RCC 7860 (cell line): Measurements from ENCODE around the gene SAG.
A peak's percentile ranks its signal among the peaks of the same experiment; 100 is the strongest.
"Not testable (repeated sequence)": the region's sequence is repeated elsewhere in the genome, so short reads cannot be mapped to it uniquely, and the experiment has no call there.

Experiments
- DNase-seq: peaks from one replicate; pipeline ENCODE4 v3.0.0-alpha.2; 2015; ENCODE audit warnings: low spot score
- FAIRE-seq: peaks from 2 replicates; lab custom pipeline; 2012; peaks lifted over from hg19 to GRCh38; lab: Jason Lieb, UNC

Gene SAG

GRCh38 chr2:233374776-233375175, 67.2 kb downstream of the SAG start:
- FAIRE-seq, DNase-seq: not testable (repeated sequence)

GRCh38 chr2:233375490-233376314, 68.1 kb downstream of the SAG start:
- DNase-seq (no peak), FAIRE-seq (no peak)

- FAIRE-seq: no peak
- no peak for DNase-seq
Observed at GRCh38 chr2:233379034-233379433, 71.4 kb downstream of the SAG start.

- no peak for FAIRE-seq
- no peak for DNase-seq
Observed at GRCh38 chr2:233379441-233379840, 71.8 kb downstream of the SAG start.

GRCh38 chr2:233380132-233380895, 72.7 kb downstream of the SAG start:
- DNase-seq: no peak
- FAIRE-seq: no peak

- no peak for FAIRE-seq
- no peak for DNase-seq
Observed at GRCh38 chr2:233380995-233381637, 73.5 kb downstream of the SAG start.

GRCh38 chr2:233381638-233381995, 74.0 kb downstream of the SAG start:
- DNase-seq (no peak), FAIRE-seq (no peak)

GRCh38 chr2:233384015-233384414, 76.4 kb downstream of the SAG start:
- FAIRE-seq (no peak), DNase-seq (no peak)

- FAIRE-seq (no peak), DNase-seq (no peak)
Observed at GRCh38 chr2:233384811-233385488, 77.3 kb downstream of the SAG start.

GRCh38 chr2:233385489-233386044, 78.0 kb downstream of the SAG start:
- DNase-seq (no peak), FAIRE-seq (no peak)

- DNase-seq (peak; percentile 48), FAIRE-seq (peak; percentile 55)
Observed at GRCh38 chr2:233386382-233387041, 78.9 kb downstream of the SAG start.

GRCh38 chr2:233387225-233387624, 79.6 kb downstream of the SAG start:
- DNase-seq (no peak), FAIRE-seq (no peak)

- FAIRE-seq (no peak), DNase-seq (no peak)
Observed at GRCh38 chr2:233387667-233388528, 80.3 kb downstream of the SAG start.

GRCh38 chr2:233389601-233390125, 82.0 kb downstream of the SAG start:
- DNase-seq (no peak), FAIRE-seq (no peak)

GRCh38 chr2:233395687-233396086, 88.1 kb downstream of the SAG start:
- DNase-seq (no peak), FAIRE-seq (no peak)
